GM23338 (cell line): ENCODE data around the gene ACP3. TPM values are rescaled to one million over a fixed set of nuclear protein-coding genes. Genes with fewer than 3 reads are reported as not detected.

Source experiments
- ATAC-seq: fragments of 200-7000 bp; cut with Tn5 transposase; 3 replicates; pipeline ENCODE4 v1.9.1; 2020
- DNase-seq: peaks from one replicate; pipeline ENCODE4 v3.0.0-alpha.2; 2015; ENCODE audit warnings: low spot score
- H2AFZ ChIP-seq: fragments of 200-600 bp; sonication (generic); 2 replicates; pipeline ENCODE4 v1.8.0; 2016; ENCODE audit warnings: antibody characterized with exemption, mild to moderate bottlenecking, moderate library complexity
- H3F3A ChIP-seq: fragments of 200-600 bp; sonication (generic); replicated peaks from 2 replicates; pipeline ENCODE4 v1.8.0; 2017; ENCODE audit warnings: antibody characterized with exemption, mixed run types, low read depth
- H3K27ac ChIP-seq: fragments of 200-600 bp; sonication (generic); 2 replicates; pipeline ENCODE4 v1.6.1; 2016; ENCODE audit warnings: low read depth
- H3K27me3 ChIP-seq: fragments of 200-600 bp; sonication (generic); 2 replicates; pipeline ENCODE4 v1.8.0; 2016; ENCODE audit warnings: mild to moderate bottlenecking, mixed run types, moderate library complexity; ENCODE audit not compliant: insufficient read depth
- H3K36me3 ChIP-seq: fragments of 200-600 bp; sonication (generic); 2 replicates; pipeline ENCODE4 v1.8.0; 2016; ENCODE audit warnings: mild to moderate bottlenecking; ENCODE audit not compliant: insufficient read depth
- H3K4me1 ChIP-seq: fragments of 200-600 bp; sonication (generic); 2 replicates; pipeline ENCODE4 v1.8.0; 2016; ENCODE audit warnings: mild to moderate bottlenecking, moderate library complexity; ENCODE audit not compliant: insufficient read depth
- H3K4me2 ChIP-seq: fragments of 200-600 bp; sonication (generic); 2 replicates; pipeline ENCODE4 v1.7.1; 2017; ENCODE audit warnings: mixed run types
- H3K4me3 ChIP-seq: fragments of 200-600 bp; sonication (generic); 2 replicates; pipeline ENCODE4 v1.6.1; 2016; ENCODE audit warnings: mixed run types
- H3K79me2 ChIP-seq: fragments of 200-600 bp; sonication (generic); replicated peaks from 2 replicates; pipeline ENCODE4 v1.8.0; 2017; ENCODE audit warnings: mild to moderate bottlenecking; ENCODE audit not compliant: insufficient read depth
- H3K9me2 ChIP-seq: fragments of 200-600 bp; sonication (generic); 2 replicates; pipeline ENCODE4 v1.8.0; 2017; ENCODE audit not compliant: insufficient read depth
- H4K20me1 ChIP-seq: fragments of 200-600 bp; sonication (generic); replicated peaks from 2 replicates; pipeline ENCODE4 v1.8.0; 2017; ENCODE audit warnings: mild to moderate bottlenecking; ENCODE audit not compliant: insufficient read depth
- H3K27ac Mint-ChIP-seq: 2 replicates; pipeline ENCODE4 v1.8.0; 2020; ENCODE audit warnings: inconsistent platforms, mild to moderate bottlenecking, moderate library complexity, mixed read lengths
- H3K27me3 Mint-ChIP-seq: 3 replicates; pipeline ENCODE4 v1.8.0; 2022; ENCODE audit warnings: low read depth, mild to moderate bottlenecking, moderate library complexity, mixed read lengths, inconsistent platforms; ENCODE audit not compliant: insufficient read depth, poor library complexity
- H3K36me3 Mint-ChIP-seq: 3 replicates; pipeline ENCODE4 v1.8.0; 2021; ENCODE audit warnings: low read depth, mild to moderate bottlenecking, inconsistent platforms, moderate library complexity, mixed read lengths
- H3K4me1 Mint-ChIP-seq: 3 replicates; pipeline ENCODE4 v1.8.0; 2020; ENCODE audit warnings: mild to moderate bottlenecking, inconsistent platforms, mixed read lengths
- H3K4me3 Mint-ChIP-seq: 3 replicates; pipeline ENCODE4 v1.8.0; 2021; ENCODE audit warnings: moderate library complexity, mild to moderate bottlenecking, inconsistent platforms, mixed read lengths
- H3K9me3 Mint-ChIP-seq: 3 replicates; pipeline ENCODE4 v1.8.0; 2020; ENCODE audit warnings: moderate library complexity, mild to moderate bottlenecking, inconsistent platforms, mixed read lengths
- CREB1 ChIP-seq: fragments of 250-450 bp; sonication (Bioruptor Pico); IDR thresholded peaks from 2 replicates; pipeline ENCODE4 v1.5.0; 2020; ENCODE audit warnings: low read depth, mild to moderate bottlenecking, moderate library complexity
- EZH2 ChIP-seq: fragments of 200-600 bp; sonication (generic); IDR thresholded peaks from one replicate; pipeline ENCODE4 v1.8.0; 2017; ENCODE audit warnings: antibody characterized with exemption, mild to moderate bottlenecking, low read depth; ENCODE audit not compliant: unreplicated experiment
- EZH2phosphoT487 ChIP-seq: fragments of 200-600 bp; sonication (generic); IDR thresholded peaks from one replicate; pipeline ENCODE4 v1.8.1; 2018; ENCODE audit warnings: antibody characterized with exemption; ENCODE audit not compliant: unreplicated experiment
- JUNB ChIP-seq: IDR thresholded peaks from one replicate; pipeline ENCODE4 v1.6.1; 2016; ENCODE audit warnings: antibody characterized with exemption; ENCODE audit not compliant: unreplicated experiment
- NANOG ChIP-seq: IDR thresholded peaks from 2 replicates; pipeline ENCODE4 v1.6.1; 2016; ENCODE audit warnings: antibody characterized with exemption, borderline replicate concordance
- POLR2AphosphoS5 ChIP-seq: IDR thresholded peaks from 2 replicates; pipeline ENCODE4 v1.6.1; 2016; ENCODE audit warnings: antibody characterized with exemption, low read depth
- REST ChIP-seq: IDR thresholded peaks from one replicate; pipeline ENCODE4 v1.6.1; 2018; ENCODE audit warnings: antibody characterized with exemption; ENCODE audit not compliant: unreplicated experiment
- STAT1 ChIP-seq: IDR thresholded peaks from one replicate; pipeline ENCODE4 v1.6.1; 2016; ENCODE audit warnings: antibody characterized with exemption; ENCODE audit not compliant: unreplicated experiment
- ZNF114 ChIP-seq: fragments of 250-450 bp; sonication (Bioruptor Pico); IDR thresholded peaks from 2 replicates; pipeline ENCODE4 v1.5.0; 2020; ENCODE audit warnings: mild to moderate bottlenecking, moderate library complexity
- ZNF331 ChIP-seq: fragments of 250-450 bp; sonication (Bioruptor Pico); IDR thresholded peaks from 2 replicates; pipeline ENCODE4 v1.5.0; 2020; ENCODE audit warnings: low read depth, mild to moderate bottlenecking, moderate library complexity
- ZNF462 ChIP-seq: fragments of 250-450 bp; sonication (Bioruptor Pico); IDR thresholded peaks from 2 replicates; pipeline ENCODE4 v1.5.0; 2020; ENCODE audit warnings: mild to moderate bottlenecking, moderate library complexity
- polyA plus RNA-seq: library from polyadenylated mRNA; unstranded; fragments of >200 nt; fragmentation: Nextera tagmentation; extraction: Ambion mirVana; gene quantifications from 2 replicates; pipeline ENCODE4 v1.2.1, GENCODE V29; 2016
- total RNA-seq: library from RNA; depleted of rRNA; stranded (reverse); fragments of >200 nt; shearing (Covaris generic); gene quantifications from 2 replicates; pipeline ENCODE4 v1.2.3, GENCODE V29; 2014
- TF ChIP-seq, protein P1 (sequence below): IDR thresholded peaks from 2 replicates; pipeline ENCODE4 v1.6.1; 2016; ENCODE audit warnings: antibody characterized with exemption
- TF ChIP-seq, protein P2 (sequence below), 2 experiments: fragments of 200-600 bp in 1 of 2; sonication (generic) in 1 of 2; conservative IDR thresholded peaks; 2 replicates each; pipeline versions ENCODE4 v1.5.1 to v1.6.1; 2016 to 2017; ENCODE audit warnings: antibody characterized with exemption in 2 of 2, low read depth in 2 of 2, mild to moderate bottlenecking in 2 of 2, moderate library complexity in 1 of 2

Gene ACP3
- total and polyA plus RNA-seq, 2 experiments from 2014 or later: 1.1 to 3.5 TPM

GRCh38 chr3:132283916-132284405, 33.2 kb upstream of the ACP3 start:
- Histone ChIP-seq H3K4me2 (peak overlapping the region; percentile 66), H3K79me2 (no peaks in the 10 kb centered on the region), H3K36me3 (no peaks in the 10 kb centered on the region), H3K4me1 (peaks cover 39% of the 10 kb centered on the region), H3K27ac (peak overlapping the region; percentile 8; the same call in 1 of the 2 replicates), H4K20me1 (no peaks in the 10 kb centered on the region), H3K4me3 (peak overlapping the region; percentile 46; the same call in 1 of the 2 replicates), H2AFZ (peak overlapping the region; percentile 80), H3K27me3 (no peaks in the 10 kb centered on the region), H3F3A (peaks cover 7% of the 10 kb centered on the region; the same call in 1 of the 2 replicates), H3K9me2 (0 out of 2 replicates have a peak, but pooled peaks cover 4% of the 10 kb centered on the region)
- H3K27me3 Mint-ChIP-seq: no peaks in the 10 kb centered on the region
- H3K27ac Mint-ChIP-seq: no peak overlapping the region
- no peak overlapping the region for H3K4me3 Mint-ChIP-seq
- H3K9me3 Mint-ChIP-seq: peaks cover 13% of the 10 kb centered on the region; the same call in 2 of the 3 replicates
- TF ChIP-seq EZH2phosphoT487 (no peak), JUNB (no peak), ZNF462 (no peak), ZNF114 (CRISPR knock-in tag) (no peak), ZNF331 (CRISPR knock-in tag) (no peak), REST (no peak), NANOG (no peak), POLR2AphosphoS5 (no peak), CREB1 (CRISPR knock-in tag) (no peak), STAT1 (no peak), EZH2 (no peak)
- TF ChIP-seq, protein P1, sequence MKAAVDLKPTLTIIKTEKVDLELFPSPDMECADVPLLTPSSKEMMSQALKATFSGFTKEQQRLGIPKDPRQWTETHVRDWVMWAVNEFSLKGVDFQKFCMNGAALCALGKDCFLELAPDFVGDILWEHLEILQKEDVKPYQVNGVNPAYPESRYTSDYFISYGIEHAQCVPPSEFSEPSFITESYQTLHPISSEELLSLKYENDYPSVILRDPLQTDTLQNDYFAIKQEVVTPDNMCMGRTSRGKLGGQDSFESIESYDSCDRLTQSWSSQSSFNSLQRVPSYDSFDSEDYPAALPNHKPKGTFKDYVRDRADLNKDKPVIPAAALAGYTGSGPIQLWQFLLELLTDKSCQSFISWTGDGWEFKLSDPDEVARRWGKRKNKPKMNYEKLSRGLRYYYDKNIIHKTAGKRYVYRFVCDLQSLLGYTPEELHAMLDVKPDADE: no peak
- TF ChIP-seq, protein P2, sequence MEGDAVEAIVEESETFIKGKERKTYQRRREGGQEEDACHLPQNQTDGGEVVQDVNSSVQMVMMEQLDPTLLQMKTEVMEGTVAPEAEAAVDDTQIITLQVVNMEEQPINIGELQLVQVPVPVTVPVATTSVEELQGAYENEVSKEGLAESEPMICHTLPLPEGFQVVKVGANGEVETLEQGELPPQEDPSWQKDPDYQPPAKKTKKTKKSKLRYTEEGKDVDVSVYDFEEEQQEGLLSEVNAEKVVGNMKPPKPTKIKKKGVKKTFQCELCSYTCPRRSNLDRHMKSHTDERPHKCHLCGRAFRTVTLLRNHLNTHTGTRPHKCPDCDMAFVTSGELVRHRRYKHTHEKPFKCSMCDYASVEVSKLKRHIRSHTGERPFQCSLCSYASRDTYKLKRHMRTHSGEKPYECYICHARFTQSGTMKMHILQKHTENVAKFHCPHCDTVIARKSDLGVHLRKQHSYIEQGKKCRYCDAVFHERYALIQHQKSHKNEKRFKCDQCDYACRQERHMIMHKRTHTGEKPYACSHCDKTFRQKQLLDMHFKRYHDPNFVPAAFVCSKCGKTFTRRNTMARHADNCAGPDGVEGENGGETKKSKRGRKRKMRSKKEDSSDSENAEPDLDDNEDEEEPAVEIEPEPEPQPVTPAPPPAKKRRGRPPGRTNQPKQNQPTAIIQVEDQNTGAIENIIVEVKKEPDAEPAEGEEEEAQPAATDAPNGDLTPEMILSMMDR (conservative IDR thresholded peaks at IDR 0.05; ENCODE audit: low read depth in 2 of 2): no peak
- peaks cover 35% of the 10 kb centered on the region for H3K4me1 Mint-ChIP-seq
- ATAC-seq (no peak), DNase-seq (peak; percentile 22)
- H3K36me3 Mint-ChIP-seq: peaks cover 3% of the 10 kb centered on the region; the same call in 2 of the 3 replicates
